GM18520 (cell line): Measurements from ENCODE around the gene SFPQ.
"Not testable (repeated sequence)": the region's sequence is repeated elsewhere in the genome, so short reads cannot be mapped to it uniquely, and the experiment has no call there.

ENCODE experiments used
- ATAC-seq: cut with Tn5 transposase; IDR thresholded peaks from one replicate; pipeline ENCODE4 v1.9.1; 2021; ENCODE audit not compliant: unreplicated experiment

Gene SFPQ

DNA sequence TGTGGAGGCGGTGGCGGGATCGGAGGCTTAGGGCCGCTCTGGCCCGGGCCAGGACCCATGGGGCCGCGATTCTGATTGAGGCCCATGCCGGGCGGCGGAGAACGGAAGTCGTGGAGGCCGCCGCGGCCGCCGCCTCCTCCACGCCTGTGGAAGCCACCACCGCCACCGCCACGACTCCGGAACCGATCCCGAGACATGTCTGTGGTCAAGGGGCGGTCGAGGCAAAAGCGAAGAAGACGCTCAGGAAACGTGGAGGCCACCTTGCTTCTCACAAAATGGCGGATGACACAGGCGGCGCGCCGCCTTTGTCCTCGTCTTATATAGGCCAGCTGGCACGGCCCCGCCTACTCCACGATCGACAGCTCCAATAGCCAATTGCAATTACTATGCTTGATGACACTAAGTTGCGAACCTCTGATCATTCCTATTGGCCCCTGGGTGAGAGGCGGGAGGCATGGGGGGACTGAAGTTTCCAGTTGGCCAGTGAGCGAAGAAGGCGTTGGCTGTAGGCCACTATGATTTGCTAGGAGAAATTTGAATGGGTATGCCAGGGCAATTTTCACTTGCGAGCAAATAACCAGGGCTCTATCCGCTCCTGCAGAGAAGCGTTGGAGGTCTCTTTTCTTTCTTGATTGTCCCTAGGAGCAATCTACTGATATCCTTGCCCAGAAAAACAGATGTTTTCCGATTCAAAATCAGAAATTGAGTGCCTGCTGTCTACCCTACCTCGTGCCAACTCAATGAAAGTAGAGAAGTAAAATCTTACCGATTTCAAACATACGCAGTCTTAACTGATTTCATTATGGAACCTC, at the start of gene SFPQ:
SFPQ (minus strand) TSS at position 293 of the 812 bp plus-strand sequence; CDS start at position 197, 96 bp downstream.
- peak; percentile 93 for ATAC-seq

- not testable (repeated sequence) for ATAC-seq
Observed at GRCh38 chr1:35236772-35237171, 43.8 kb upstream of the SFPQ start.

- ATAC-seq = no peak
Observed at GRCh38 chr1:35231287-35231686, 38.3 kb upstream of the SFPQ start.

GRCh38 chr1:35229587-35230360, 36.8 kb upstream of the SFPQ start:
- no peak for ATAC-seq

DNA sequence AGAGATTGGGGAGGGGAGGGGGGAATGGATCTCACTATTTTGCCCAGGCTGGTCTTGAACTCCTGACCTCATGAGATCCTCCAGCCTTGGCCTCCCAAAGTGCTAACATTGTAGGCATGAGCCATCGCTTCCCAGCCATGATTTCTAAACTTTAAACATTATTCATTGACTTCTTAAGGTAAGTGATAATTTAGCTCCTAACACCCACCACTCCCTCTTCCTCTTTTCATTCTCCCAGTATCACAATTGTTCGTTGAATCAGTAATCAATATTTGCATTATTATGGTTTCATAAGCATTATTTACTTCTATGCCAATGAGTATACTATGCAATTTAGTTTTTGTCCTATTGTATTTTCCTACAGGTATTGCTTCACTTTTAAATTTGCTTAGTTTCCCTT, 33.6 kb upstream of the SFPQ start:
- no peak for ATAC-seq

GRCh38 chr1:35223084-35223630, 30.2 kb upstream of the SFPQ start:
- no peak for ATAC-seq

- no peak for ATAC-seq
Observed at GRCh38 chr1:35222322-35223083, 29.6 kb upstream of the SFPQ start.

DNA sequence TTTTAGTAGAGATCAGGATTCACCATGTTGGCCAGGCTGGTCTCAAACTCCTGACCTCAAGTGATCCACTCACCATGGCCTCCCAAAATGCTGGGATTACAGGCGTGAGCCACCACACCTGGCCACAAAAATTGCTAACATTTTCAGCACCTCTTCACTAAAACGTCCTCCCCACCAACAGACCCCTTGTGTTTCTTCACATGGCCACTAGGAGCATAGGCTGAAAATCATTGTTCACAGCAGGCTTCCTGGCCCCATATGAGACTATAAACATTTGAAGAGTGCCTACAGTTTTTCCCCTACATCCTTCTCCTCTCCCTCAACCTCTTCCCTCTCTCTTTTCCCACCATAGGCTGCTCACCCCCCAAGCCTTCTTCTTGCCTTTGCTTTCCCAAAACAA, 28.0 kb upstream of the SFPQ start:
- no peak for ATAC-seq

GRCh38 chr1:35215346-35215745, 22.4 kb upstream of the SFPQ start:
- no peak for ATAC-seq

GRCh38 chr1:35211120-35211414, 18.1 kb upstream of the SFPQ start:
- ATAC-seq = no peak

GRCh38 chr1:35210321-35211119, 17.6 kb upstream of the SFPQ start:
- no peak for ATAC-seq

- no peak for ATAC-seq
Observed at GRCh38 chr1:35203295-35203694, 10.3 kb upstream of the SFPQ start.

DNA sequence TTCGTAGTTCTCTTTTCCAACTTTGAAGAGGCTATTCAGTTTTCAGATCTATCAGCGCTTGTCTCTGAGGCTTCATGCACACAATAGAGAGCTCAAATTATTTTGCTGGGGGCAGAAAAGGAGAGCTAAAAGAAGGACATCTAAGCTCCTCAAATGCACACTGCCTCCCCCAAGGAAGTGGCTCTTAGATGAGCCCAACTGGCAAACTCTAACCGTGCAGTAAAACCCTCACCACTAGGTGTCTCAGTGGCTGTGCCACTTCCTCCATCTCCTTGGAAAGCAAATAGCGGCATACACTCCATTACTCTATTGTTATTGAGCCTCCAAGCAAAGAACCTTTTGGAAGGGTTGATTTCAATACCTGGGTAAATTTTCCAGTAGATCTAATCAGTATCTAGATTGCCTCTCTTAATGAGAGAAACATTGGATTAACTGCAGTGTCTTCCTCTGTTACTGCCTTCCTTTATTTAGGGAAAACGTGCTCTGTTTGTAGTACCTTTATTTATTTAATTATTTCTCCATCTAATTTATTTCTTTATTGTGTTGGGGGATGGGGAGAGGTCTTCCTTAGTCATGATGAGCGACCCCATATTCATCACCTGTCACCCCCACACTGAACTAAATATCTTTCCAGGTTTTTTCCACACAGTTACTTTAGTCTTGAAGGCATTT, 9.2 kb upstream of the SFPQ start:
- peak; percentile 83 for ATAC-seq

DNA sequence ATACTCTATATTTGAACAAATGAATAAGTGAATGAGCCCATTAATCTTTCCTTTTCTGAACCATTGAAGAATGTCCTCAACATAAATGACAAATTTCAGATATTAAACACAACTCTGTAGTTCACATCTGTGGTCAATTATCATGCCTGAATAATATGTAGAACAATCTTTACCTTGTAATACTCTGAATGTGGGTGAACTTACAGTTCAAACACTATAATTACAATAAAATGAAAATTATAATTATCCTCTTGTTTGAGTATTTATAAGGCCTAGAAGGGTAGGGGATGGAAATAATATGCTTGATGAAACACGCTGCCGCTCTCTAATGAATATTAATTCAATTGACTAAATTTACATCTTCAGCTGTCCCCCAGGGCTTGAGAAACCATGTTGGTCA, 8.7 kb upstream of the SFPQ start:
- no peak for ATAC-seq

- peak; percentile 24 for ATAC-seq
Observed at GRCh38 chr1:35192056-35192852, 691 bp downstream of the SFPQ start.

GRCh38 chr1:35191429-35192055, 1.4 kb downstream of the SFPQ start:
- no peak for ATAC-seq

GRCh38 chr1:35190784-35191183, 2.2 kb downstream of the SFPQ start:
- ATAC-seq = no peak

DNA sequence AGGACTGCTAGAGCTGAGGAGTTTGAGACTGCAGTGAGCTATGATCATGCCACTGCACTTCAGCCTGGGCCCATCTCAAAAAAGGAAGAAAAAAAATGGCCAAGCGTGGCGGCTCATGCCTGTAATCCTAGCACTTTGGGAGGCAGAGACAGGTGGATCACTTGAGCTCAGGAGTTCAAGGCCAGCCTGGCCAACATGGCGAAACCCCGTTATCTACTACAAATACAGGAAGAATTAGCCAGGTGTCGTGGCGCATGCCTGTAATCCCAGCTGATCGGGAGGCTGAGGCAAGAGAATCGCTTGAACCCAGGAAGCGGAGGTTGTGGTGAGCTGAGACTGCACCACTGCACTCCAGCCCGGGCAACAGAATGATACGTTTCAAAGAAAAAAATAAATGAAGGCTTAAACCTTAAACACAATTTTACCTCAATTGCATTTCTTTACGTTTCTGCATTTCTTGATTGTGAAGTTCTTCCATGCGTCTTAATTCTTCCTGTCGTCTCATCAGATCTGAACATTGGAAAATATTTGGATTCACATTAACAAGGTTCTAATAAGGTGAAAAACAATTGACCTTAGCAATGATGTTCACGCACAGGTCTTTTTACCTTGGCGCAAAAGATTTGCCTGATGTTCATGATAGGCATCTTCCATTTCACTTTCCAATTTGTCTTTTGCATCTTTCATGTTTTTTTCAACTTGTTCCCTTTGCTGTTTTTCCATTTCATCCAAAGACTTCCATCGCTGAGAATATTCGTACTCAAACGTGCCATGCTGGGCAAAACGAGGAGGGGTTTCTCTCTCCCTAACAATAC, 4.2 kb downstream of the SFPQ start:
- no peak for ATAC-seq
